Measurements from ENCODE around the gene PRKCZ.

Gene PRKCZ

DNA sequence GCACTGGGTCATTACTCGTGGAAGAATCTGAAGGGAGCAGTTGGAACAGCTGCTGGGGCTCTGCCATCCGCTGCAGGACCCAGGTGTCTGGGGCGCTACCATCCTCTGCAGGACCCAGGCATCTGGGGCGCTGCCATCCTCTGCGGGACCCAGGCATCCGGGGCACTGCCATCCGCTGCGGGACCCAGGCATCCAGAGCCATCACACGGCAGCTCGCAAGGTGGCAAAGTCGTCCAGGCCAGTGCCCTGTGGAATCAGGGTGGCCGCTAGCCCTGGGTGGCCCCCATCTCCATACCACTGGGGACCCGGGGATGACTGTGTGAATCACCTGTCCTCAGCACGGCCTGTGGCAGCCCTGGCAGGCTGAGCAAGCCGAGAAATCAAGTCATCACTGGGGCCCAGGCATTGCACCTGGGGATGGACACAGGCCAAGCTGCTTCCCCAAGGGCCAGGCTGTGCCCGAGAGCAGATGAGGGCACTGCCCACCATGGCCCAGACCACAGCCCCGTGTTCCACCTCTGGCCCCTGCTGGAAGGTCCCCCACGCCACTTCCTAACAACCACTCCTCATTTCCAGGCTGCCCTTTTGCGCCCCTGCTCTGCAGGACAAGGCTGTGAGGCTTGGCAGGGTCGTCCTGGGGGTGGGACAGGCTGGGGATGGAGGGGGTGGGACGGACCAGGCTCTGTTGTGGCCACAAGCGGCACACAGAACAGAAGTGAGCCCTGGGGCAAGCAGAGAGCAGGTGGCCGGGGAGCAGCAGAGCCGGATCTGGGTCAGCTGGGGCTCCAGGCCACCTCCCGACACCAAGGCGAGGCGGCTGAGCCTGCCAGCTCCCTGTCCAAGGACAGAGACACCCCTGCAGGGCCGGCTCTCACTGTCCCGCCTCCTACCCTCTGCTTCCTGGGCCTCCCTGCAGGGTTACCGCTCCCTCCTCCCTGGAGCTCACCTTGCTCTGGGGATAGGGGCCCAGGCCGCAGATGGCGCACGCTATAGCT is 18.4 kb upstream of the PRKCZ start:
- TF ChIP-seq POLR2AphosphoS5 (IDR thresholded peaks at IDR 0.05; ENCODE audit: low read depth, low read length) (no peak), FOXP2 (optimal IDR thresholded peaks at IDR 0.05; ENCODE audit: borderline replicate concordance, extremely low read depth, extremely low read length, insufficient read depth) (no peak), TAF1 (IDR thresholded peaks at IDR 0.05; ENCODE audit: borderline replicate concordance, insufficient read depth, low read length) (no peak), SIN3A (IDR thresholded peaks at IDR 0.05; ENCODE audit: borderline replicate concordance, insufficient read depth, low read length) (no peak)
- TF ChIP-seq, protein P1, sequence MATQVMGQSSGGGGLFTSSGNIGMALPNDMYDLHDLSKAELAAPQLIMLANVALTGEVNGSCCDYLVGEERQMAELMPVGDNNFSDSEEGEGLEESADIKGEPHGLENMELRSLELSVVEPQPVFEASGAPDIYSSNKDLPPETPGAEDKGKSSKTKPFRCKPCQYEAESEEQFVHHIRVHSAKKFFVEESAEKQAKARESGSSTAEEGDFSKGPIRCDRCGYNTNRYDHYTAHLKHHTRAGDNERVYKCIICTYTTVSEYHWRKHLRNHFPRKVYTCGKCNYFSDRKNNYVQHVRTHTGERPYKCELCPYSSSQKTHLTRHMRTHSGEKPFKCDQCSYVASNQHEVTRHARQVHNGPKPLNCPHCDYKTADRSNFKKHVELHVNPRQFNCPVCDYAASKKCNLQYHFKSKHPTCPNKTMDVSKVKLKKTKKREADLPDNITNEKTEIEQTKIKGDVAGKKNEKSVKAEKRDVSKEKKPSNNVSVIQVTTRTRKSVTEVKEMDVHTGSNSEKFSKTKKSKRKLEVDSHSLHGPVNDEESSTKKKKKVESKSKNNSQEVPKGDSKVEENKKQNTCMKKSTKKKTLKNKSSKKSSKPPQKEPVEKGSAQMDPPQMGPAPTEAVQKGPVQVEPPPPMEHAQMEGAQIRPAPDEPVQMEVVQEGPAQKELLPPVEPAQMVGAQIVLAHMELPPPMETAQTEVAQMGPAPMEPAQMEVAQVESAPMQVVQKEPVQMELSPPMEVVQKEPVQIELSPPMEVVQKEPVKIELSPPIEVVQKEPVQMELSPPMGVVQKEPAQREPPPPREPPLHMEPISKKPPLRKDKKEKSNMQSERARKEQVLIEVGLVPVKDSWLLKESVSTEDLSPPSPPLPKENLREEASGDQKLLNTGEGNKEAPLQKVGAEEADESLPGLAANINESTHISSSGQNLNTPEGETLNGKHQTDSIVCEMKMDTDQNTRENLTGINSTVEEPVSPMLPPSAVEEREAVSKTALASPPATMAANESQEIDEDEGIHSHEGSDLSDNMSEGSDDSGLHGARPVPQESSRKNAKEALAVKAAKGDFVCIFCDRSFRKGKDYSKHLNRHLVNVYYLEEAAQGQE (IDR thresholded peaks at IDR 0.05; ENCODE audit: insufficient read depth in 1 of 2, low read depth in 2 of 2, low read length in 2 of 2): no peak

DNA sequence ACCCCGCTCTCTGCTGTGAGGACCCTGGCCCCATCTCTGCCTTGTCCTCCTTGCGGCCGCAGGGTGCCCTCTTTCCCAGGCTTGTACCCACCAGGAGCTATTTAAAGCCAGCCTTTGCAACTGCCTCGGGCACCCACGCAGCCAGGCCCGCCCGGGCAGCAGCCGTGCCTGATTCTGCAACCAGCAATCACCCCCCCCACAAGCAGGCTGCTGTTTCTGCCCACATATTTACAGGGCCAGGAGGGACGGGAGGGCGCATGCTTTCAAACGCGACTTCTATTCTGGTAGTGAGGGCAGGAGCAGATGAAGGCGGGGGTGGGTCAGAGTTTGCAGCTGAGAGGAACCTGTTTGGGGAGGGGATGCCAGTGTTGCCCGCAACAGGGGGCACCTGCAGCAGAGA is 17.5 kb upstream of the PRKCZ start:
- no peak for TF ChIP-seq SIN3A (IDR thresholded peaks at IDR 0.05; ENCODE audit: borderline replicate concordance, insufficient read depth, low read length)

DNA sequence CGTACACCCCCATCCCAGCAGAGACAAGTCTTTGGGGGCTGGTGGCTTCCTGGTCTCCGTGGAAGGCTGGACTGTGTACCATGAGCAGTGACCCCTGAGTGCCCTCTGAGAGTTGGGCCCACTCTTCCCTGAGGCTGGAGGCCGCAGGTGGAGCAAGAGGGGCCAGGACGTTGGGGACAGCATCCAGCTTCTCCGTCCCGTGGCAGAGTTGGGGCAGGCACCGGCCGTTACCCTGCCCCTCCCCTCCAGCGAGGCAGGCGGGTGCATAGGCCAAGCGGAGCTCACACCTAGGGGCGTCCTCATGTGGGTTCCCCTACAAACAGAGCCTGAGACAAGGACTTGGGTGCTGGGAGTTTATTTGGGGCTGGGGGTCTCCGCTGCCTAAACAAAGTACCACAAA is 17.0 kb upstream of the PRKCZ start:
- no peak for TF ChIP-seq FOXP2 (optimal IDR thresholded peaks at IDR 0.05; ENCODE audit: borderline replicate concordance, extremely low read depth, extremely low read length, insufficient read depth)
- TF ChIP-seq, protein P1 (IDR thresholded peaks at IDR 0.05; ENCODE audit: insufficient read depth in 1 of 2, low read depth in 2 of 2, low read length in 2 of 2): no peak
- TF ChIP-seq POLR2AphosphoS5 (IDR thresholded peaks at IDR 0.05; ENCODE audit: low read depth, low read length): no peak
- no peak for TF ChIP-seq TAF1 (IDR thresholded peaks at IDR 0.05; ENCODE audit: borderline replicate concordance, insufficient read depth, low read length)
- no peak for TF ChIP-seq SIN3A (IDR thresholded peaks at IDR 0.05; ENCODE audit: borderline replicate concordance, insufficient read depth, low read length)

DNA sequence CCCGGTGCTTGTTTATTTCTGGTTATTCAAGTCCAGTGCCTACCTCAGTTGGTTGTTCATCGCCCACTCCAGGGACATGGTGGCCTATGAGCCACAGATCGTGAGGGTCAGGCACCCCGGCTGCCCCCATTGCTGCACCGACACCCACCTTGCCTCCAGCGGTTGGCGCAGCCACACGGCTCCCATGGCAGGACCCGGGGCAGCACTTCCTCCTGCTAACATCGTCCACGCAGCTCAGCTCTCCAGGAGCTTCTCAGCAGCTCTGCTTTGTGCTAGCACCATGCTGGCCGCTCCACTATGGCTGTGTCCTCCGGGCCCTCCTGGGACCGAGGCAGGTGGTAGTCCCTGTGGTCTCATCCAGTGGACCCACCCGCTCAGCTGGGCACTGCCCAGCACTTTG is 13.9 kb upstream of the PRKCZ start:
- no peak for TF ChIP-seq POLR2AphosphoS5 (IDR thresholded peaks at IDR 0.05; ENCODE audit: low read depth, low read length)

DNA sequence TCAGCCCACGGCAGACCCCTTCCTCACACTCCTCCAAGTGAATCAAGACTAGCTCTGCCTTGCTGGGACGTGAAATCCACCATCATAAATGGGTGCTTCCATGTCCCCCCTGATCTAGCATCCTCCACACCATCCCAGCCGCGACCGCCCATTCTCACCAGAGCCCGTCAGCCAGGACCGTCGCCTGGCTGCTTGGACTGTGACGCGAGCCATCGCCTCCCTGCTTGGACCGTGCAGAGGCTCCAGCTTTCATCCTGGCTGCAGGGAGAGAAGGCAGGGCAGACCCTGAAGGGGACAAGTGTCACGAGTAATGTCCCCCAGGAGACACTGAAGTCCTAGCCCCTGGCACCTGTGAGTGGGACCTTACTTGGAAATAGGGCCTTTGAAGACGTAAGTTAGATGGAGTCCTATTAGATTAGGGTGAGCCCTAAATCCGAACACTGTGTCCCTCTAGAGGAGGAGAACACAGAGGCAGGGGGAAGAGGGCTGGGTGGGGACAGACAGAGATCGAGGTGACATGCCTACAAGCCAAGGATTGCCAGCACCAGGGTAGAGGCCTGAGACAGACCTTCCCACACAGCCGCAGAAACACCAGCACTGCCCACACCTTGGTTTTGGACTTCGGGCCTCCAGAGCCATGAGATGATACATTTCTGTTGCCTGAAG is 12.8 kb upstream of the PRKCZ start:
- TF ChIP-seq SIN3A (IDR thresholded peaks at IDR 0.05; ENCODE audit: borderline replicate concordance, insufficient read depth, low read length) (no peak), POLR2AphosphoS5 (IDR thresholded peaks at IDR 0.05; ENCODE audit: low read depth, low read length) (no peak)
- TF ChIP-seq, protein P1 (IDR thresholded peaks at IDR 0.05; ENCODE audit: insufficient read depth in 1 of 2, low read depth in 2 of 2, low read length in 2 of 2): no peak

DNA sequence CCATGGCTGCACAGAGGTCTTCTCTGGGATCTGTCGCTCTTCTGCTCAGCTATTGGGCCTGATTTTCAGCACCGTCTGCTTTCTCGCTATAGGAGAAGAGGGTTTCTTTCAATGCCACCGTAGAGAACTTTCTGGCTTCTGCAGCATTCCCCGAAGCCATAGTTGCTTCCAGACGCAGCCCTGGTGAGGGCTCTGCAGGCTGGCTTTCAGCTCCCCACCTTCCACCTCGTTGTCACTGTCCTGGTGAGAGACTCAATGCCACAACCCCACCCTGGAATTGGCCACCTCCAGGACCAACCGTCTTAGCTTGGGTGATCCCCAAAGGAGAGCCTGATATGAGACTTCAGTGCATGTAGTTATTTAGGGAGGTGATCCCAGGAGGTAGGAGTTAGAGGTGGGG is 12.0 kb upstream of the PRKCZ start:
- TF ChIP-seq, protein P1 (IDR thresholded peaks at IDR 0.05; ENCODE audit: insufficient read depth in 1 of 2, low read depth in 2 of 2, low read length in 2 of 2): no peak
- no peak for TF ChIP-seq TAF1 (IDR thresholded peaks at IDR 0.05; ENCODE audit: borderline replicate concordance, insufficient read depth, low read length)

Measured in PFSK-1 (cell line).